Subcutaneous abdominal adipose tissue (tissue), 5 donors: Measurements from ENCODE around the gene METRNL.
A peak's percentile ranks its signal among the peaks of the same experiment; 100 is the strongest.

Experiments
- H3K27ac ChIP-seq: one replicate; pipeline ENCODE4 v1.7.0; 2013; ENCODE audit warnings: low read depth, mild to moderate bottlenecking, inconsistent platforms, low read length, moderate library complexity
- H3K27me3 ChIP-seq, 5 donors: one replicate each; pipeline ENCODE4 v1.7.0; 2013; ENCODE audit warnings: low read length in 5 of 5, inconsistent platforms in 1 of 5; ENCODE audit not compliant: control insufficient read depth in 5 of 5, insufficient read depth in 4 of 5
- H3K36me3 ChIP-seq, 5 donors: one replicate each; pipeline ENCODE4 v1.7.0; 2013; ENCODE audit warnings: low read length in 5 of 5; ENCODE audit not compliant: control insufficient read depth in 5 of 5, insufficient read depth in 5 of 5
- H3K4me1 ChIP-seq, 5 donors: one replicate each; pipeline ENCODE4 v1.7.0; 2013; ENCODE audit warnings: low read length in 5 of 5, mild to moderate bottlenecking in 3 of 5, moderate library complexity in 1 of 5; ENCODE audit not compliant: control insufficient read depth in 5 of 5, insufficient read depth in 5 of 5
- H3K4me3 ChIP-seq, 5 donors: one replicate each; pipeline ENCODE4 v1.7.0; 2013; ENCODE audit warnings: low read length in 5 of 5, low read depth in 1 of 5
- H3K9ac ChIP-seq, 5 donors: one replicate each; pipeline ENCODE4 v1.7.0; 2013; ENCODE audit warnings: low read length in 5 of 5, mild to moderate bottlenecking in 4 of 5, moderate library complexity in 3 of 5
- H3K9me3 ChIP-seq, 5 donors: one replicate each; pipeline ENCODE4 v1.7.0; 2013; ENCODE audit warnings: low read length in 5 of 5; ENCODE audit not compliant: control insufficient read depth in 5 of 5
- donor health status: healthy.
- donor health status: healthy.
- donor health status: healthy.
- donor health status: healthy.
- donor health status: healthy.

The METRNL gene

DNA sequence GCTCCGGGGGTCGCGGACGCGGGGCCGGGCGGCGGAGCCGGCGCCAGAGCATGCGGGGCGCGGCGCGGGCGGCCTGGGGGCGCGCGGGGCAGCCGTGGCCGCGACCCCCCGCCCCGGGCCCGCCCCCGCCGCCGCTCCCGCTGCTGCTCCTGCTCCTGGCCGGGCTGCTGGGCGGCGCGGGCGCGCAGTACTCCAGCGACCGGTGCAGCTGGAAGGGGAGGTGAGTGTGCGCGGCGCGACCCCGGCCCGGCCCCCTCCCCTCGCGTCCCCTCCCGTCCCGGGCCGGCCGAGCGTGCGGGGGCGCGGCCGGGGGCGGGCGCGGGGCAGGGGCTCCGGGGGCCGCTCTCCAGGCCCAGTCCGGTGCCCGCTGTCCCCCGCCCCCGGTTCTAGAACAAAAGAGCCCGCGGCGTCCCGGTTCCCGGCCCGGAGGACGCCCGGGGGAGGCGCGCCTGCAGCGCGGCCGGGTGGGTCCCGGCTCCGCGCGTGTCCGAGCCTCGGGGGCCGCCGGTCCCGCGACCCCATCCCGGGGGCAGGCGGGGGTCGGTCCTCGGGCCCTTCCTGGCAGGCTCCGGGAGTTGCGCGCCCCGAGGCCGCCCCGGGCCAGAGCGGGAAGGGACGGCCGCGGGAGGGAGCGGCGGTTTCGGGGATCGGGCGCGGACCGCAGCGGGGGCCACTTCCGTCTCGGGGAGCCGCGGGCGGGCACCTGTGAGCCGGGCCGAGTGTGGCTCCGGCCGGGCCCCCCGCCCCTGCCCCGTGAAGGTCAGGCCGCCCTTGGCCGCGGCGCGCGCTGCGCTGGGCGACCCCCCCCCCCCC lies 563 bp downstream of the METRNL start:
- peak overlapping the region in 4 of 5 donors; percentile 42 to 85 (median 75) for H3K4me3 ChIP-seq

DNA sequence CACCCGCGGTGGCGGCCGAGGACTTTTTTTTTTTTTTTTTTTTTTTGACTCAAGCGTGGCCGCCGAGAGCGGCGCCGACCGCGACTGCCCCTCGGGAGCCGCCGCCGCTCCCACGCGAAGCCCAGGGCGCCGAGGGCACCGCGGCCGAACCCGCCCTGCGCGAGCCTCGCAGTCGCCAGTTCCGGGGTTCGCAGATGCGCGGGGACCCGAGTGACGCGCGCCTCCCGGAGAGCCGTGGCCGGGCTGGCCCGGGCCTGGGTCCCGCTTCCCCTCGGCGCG lies 1.1 kb downstream of the METRNL start:
- H3K27ac ChIP-seq = no peak overlapping the region
- H3K9ac ChIP-seq = no peak overlapping the region
- H3K4me1 ChIP-seq = peaks cover 8 to 65% (median 59%) of the 10 kb centered on the region in 5 donors

More for the DNA sequence above, 563 bp downstream of the METRNL start:
- Histone ChIP-seq H3K9me3 (no peaks in the 10 kb centered on the region), H3K27ac (no peak overlapping the region), H3K9ac (peak overlapping the region in 2 of 5 donors; percentile 56 to 73), H3K36me3 (peaks cover 0 to 13% (median 7%) of the 10 kb centered on the region in 5 donors), H3K4me1 (peaks cover 8 to 59% (median 53%) of the 10 kb centered on the region in 5 donors), H3K27me3 (peaks cover 0 to 9% (median 0%) of the 10 kb centered on the region in 5 donors)

DNA sequence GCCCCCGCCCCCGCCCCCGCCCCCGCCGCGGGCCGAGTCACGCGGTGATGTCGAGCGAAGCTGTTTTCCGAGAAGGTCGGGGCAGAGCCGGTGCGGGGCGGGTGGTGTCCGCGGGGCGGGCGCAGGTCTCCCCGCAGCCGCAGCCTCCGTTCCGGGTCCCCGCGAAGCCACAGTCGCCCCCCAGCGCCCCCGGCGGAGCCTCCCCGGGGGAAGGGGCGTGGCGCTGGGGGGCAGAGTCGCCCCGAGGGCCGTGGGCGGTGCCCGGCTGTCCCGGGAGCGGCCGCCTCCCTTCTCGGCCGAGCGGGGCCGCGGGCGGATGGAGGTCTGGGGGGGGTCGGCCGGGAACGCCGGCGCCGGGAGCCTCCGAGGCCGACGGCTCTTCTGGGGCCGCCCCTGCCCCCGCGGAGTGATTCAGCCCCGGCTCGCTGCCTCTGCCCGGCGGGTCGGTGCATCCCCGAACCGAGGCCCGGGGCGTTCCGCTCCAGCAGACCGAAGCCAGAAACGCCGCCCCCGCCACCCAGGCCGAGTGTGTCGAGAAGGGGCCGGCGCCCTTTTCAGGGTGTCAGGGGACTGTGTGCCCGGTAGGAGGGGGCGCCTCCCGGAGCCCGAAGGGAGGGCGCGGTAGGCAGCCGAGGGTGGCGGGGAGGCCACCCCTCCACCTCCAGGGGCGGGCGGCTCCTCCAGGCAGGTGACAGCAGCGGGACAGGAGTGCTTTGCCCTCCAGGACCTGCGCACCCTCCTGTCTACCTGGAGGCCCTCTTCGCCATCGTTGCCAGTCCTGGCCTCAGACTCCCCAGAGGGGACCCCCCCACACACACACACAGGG lies 1.7 kb downstream of the METRNL start:
- H3K9me3 ChIP-seq = no peaks in the 10 kb centered on the region
- H3K4me1 ChIP-seq = peaks cover 8 to 70% (median 64%) of the 10 kb centered on the region in 5 donors
- peak overlapping the region in 4 of 5 donors; percentile 66 to 78 (median 77) for H3K9ac ChIP-seq
- H3K27ac ChIP-seq = peak overlapping the region; percentile 86
- H3K4me3 ChIP-seq = peak overlapping the region; percentile 69 to 85 (median 80)
- peaks cover 0 to 8% (median 0%) of the 10 kb centered on the region in 5 donors for H3K27me3 ChIP-seq
- peaks cover 0 to 24% (median 17%) of the 10 kb centered on the region in 5 donors for H3K36me3 ChIP-seq

More for the DNA sequence above, 1.1 kb downstream of the METRNL start:
- H3K36me3 ChIP-seq = peaks cover 0 to 18% (median 12%) of the 10 kb centered on the region in 5 donors
- peaks cover 0 to 9% (median 0%) of the 10 kb centered on the region in 5 donors for H3K27me3 ChIP-seq
- H3K4me3 ChIP-seq = peak overlapping the region in 3 of 5 donors; percentile 69 to 85 (median 81)
- no peaks in the 10 kb centered on the region for H3K9me3 ChIP-seq

DNA sequence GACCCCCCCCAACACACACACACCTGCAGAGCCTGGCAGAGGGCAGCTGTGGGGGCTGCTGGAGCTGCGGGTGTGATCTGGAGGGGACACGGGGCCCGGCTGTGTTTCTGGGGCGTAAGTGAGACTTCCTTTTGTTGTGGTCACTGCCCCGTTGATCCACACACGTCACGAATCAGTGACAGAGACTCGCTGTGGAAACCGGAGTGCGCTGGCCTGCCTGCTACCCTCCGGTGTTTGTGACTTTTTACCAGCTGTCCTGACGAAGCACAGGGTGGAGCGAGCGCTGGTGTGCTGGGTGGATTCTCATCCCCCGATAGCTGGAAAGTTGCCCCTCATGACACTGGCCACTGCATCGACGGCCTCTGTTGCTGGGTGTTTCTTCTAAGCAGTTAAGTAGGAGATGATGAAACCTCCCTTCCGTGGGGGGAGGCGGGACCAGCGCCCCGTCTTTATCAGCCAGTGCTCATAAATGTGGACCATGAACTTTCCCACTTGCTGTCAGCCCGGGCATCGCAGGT lies 2.3 kb downstream of the METRNL start:
- Histone ChIP-seq H3K9me3 (no peaks in the 10 kb centered on the region), H3K9ac (peak overlapping the region; percentile 38 to 78 (median 77)), H3K27ac (peak overlapping the region; percentile 86), H3K4me3 (peak overlapping the region; percentile 69 to 85 (median 80)), H3K27me3 (peaks cover 0 to 4% (median 0%) of the 10 kb centered on the region in 5 donors), H3K36me3 (peaks cover 0 to 27% (median 17%) of the 10 kb centered on the region in 5 donors), H3K4me1 (peaks cover 8 to 77% (median 71%) of the 10 kb centered on the region in 5 donors)

DNA sequence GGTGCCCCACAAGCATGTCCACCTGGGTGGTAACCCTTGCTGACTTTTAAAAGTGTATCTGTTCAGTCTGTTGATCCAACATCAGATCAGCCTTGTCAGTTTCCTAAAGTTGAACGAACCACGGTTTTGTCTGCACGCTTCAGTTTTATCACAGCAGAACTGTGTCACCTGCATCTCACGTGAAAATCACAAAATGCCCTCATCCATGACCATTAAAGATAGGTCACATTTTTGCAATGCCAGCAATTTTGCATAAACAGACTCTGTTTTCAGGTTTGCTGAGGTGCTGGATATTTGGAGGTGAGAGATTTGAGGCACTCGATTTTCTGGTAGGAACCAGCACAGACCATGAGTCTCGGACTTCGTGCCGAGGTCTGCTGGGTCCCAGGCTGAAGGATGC lies 3.0 kb downstream of the METRNL start:
- Histone ChIP-seq H3K27ac (peak overlapping the region; percentile 86), H3K36me3 (peaks cover 0 to 33% (median 17%) of the 10 kb centered on the region in 5 donors), H3K9me3 (no peaks in the 10 kb centered on the region), H3K27me3 (peaks cover 0 to 4% (median 0%) of the 10 kb centered on the region in 5 donors), H3K4me3 (peak overlapping the region; percentile 69 to 85 (median 80)), H3K9ac (peak overlapping the region in 2 of 5 donors; percentile 2 to 78), H3K4me1 (peaks cover 8 to 83% (median 76%) of the 10 kb centered on the region in 5 donors)

DNA sequence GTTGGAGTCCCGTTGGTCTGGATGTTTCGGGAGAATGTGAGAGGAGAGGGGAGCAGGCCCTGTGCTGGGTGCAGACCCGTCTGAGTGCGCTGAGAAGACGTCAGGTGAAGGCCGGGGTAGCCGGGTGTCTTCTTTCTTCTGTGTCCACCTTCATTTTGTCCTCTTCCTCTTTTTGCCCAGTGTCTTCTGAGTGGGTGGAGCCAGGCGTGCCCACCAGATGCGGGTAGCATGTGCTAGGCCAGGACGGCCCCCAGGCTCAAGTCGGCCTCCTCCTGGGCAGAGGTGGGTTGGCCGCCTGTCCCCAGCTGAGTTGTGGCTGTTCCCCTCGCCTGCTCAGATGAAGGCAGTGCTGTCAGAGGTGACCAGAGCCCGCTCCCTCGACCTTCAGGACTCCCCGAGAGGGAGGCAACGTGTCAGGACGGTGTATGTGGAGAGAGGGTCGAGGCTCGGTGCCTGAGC lies 3.5 kb downstream of the METRNL start:
- H3K27me3 ChIP-seq = peaks cover 0 to 4% (median 0%) of the 10 kb centered on the region in 5 donors
- H3K9me3 ChIP-seq = no peaks in the 10 kb centered on the region
- H3K9ac ChIP-seq = peak overlapping the region in 3 of 5 donors; percentile 44 to 78 (median 45)
- H3K27ac ChIP-seq = peak overlapping the region; percentile 86
- H3K4me1 ChIP-seq = peaks cover 8 to 83% (median 77%) of the 10 kb centered on the region in 5 donors
- H3K36me3 ChIP-seq = peaks cover 0 to 38% (median 21%) of the 10 kb centered on the region in 5 donors
- peak overlapping the region; percentile 15 to 81 (median 70) for H3K4me3 ChIP-seq

DNA sequence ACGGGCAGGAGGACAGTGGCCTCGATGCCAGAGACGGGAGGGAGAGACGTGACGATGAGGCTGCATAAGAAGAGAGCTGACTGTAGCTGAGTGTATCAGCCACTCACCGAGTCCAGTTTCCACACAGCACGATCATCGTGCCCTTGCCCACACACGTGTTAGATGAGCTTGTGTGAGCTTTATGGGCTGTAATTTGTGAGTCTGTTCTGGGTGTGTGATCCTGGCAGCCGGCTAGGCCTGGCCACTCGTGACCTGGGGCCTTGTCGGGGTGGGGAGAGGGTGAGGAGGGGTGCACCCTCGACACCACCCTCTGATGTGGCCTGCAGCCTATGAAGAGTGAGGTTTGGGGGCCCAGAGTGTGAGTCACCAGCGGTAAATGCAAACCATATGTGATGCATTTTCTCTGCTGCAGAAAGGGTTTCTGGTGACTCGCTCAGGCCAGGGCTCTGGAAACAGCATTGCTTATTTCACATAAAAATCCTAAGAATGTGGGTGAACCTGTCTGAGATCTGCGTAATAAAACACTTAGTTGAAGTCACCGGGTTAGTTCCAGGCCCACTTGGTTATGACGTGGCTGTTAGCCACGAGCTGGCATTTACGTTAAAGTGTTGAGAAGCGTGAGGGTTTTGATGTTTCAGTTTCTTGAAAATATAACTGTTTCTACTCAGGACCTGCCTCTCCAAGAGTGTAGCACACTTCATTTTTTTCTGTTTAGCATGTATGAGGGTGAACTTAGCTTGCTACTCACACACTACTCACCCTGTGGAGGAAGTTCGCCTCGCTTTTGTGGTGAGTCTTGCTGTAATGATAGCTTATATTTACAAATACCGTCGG lies 4.2 kb downstream of the METRNL start:
- Histone ChIP-seq H3K4me1 (peaks cover 8 to 83% (median 76%) of the 10 kb centered on the region in 5 donors), H3K9ac (peak overlapping the region in 3 of 5 donors; percentile 44 to 78 (median 45)), H3K9me3 (no peaks in the 10 kb centered on the region), H3K27ac (peak overlapping the region; percentile 86), H3K4me3 (peak overlapping the region; percentile 15 to 81 (median 34)), H3K36me3 (peaks cover 0 to 44% (median 23%) of the 10 kb centered on the region in 5 donors), H3K27me3 (peaks cover 0 to 4% (median 0%) of the 10 kb centered on the region in 5 donors)

DNA sequence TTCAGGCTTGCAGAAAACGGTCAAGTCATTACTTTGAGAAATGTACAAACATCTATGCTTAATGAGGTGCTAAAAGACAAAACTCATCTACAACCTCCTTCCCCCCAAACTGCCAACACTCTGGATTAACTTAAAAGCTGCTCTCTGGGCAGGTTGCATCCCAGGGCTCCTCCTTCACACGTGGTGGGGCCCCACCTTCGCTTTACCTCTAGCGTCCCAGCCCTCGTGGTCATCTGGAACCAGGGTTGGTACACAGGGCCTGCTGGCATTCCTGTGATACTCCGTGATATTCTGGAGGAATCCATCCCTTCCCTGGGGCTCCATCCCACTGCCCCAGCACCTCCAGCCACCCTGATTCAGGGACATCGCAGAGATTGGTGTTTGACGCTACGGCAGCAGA lies 4.8 kb downstream of the METRNL start:
- Histone ChIP-seq H3K4me1 (peaks cover 8 to 84% (median 81%) of the 10 kb centered on the region in 5 donors), H3K4me3 (peak overlapping the region in 4 of 5 donors; percentile 15 to 81 (median 30)), H3K36me3 (peaks cover 0 to 48% (median 23%) of the 10 kb centered on the region in 5 donors), H3K9me3 (no peaks in the 10 kb centered on the region), H3K27me3 (peaks cover 0 to 4% (median 0%) of the 10 kb centered on the region in 5 donors), H3K9ac (no peak overlapping the region), H3K27ac (peak overlapping the region; percentile 86)

DNA sequence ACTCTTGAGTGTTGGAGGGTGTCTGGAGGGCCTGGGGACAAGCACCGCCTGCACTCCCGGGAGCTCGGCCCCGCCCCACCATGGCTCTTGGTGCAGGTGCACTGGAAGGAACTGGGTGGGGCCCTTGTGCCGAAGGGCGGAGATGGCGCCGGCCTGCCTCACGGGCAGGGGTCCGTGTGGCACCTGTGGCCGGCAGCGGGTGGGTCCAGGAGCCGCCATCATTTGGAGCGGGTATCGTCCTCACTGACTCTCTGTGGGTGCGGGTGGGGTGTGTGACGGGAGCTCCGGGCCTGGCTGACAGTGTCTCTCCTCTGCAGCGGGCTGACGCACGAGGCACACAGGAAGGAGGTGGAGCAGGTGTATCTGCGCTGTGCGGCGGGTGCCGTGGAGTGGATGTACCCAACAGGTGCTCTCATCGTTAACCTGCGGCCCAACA lies 5.2 kb downstream of the METRNL start:
- Histone ChIP-seq H3K4me1 (peaks cover 8 to 88% (median 84%) of the 10 kb centered on the region in 5 donors), H3K36me3 (peaks cover 0 to 52% (median 26%) of the 10 kb centered on the region in 5 donors), H3K4me3 (peak overlapping the region in 1 of 5 donors; percentile 81), H3K9ac (no peak overlapping the region), H3K27me3 (peaks cover 0 to 4% (median 0%) of the 10 kb centered on the region in 5 donors), H3K27ac (peak overlapping the region; percentile 86), H3K9me3 (no peaks in the 10 kb centered on the region)
